ENCODE measurements around the gene RAB31. TPM values are rescaled to one million over a fixed set of nuclear protein-coding genes. Genes with fewer than 3 reads are reported as not detected.

Gene RAB31
- total RNA-seq, 1 donor from 2014 or later, result 19.7 TPM

GRCh38 chr18:9863282-9863681, 155.2 kb downstream of the RAB31 start:
- no peak for TF ChIP-seq CTCF (conservative IDR thresholded peaks at IDR 0.05)

GRCh38 chr18:9865764-9866490, 157.8 kb downstream of the RAB31 start:
- Mint-ChIP-seq H3K4me3 (no peak overlapping the region), H3K27me3 (no peaks in the 10 kb centered on the region)
- no peak for TF ChIP-seq CTCF (conservative IDR thresholded peaks at IDR 0.05)

More at GRCh38 chr18:9863282-9863681, 155.2 kb downstream of the RAB31 start:
- no peak overlapping the region for H3K27ac Mint-ChIP-seq
- peaks cover 4% of the 10 kb centered on the region for H3K4me1 Mint-ChIP-seq (ENCODE audit: unreplicated experiment)
- H3K4me3 Mint-ChIP-seq, result no peak overlapping the region
- peaks cover 4% of the 10 kb centered on the region for H3K36me3 Mint-ChIP-seq
- DNase-seq (ENCODE audit: extremely low spot score, unreplicated experiment), result no peak
- peaks cover 14% of the 10 kb centered on the region for H3K9me3 Mint-ChIP-seq
- H3K27me3 Mint-ChIP-seq, result no peaks in the 10 kb centered on the region

GRCh38 chr18:9866627-9867026, 158.5 kb downstream of the RAB31 start:
- DNase-seq (ENCODE audit: extremely low spot score, unreplicated experiment), result no peak
- no peak overlapping the region for H3K4me3 Mint-ChIP-seq
- peaks cover 31% of the 10 kb centered on the region for H3K4me1 Mint-ChIP-seq (ENCODE audit: unreplicated experiment)
- peaks cover 4% of the 10 kb centered on the region for H3K36me3 Mint-ChIP-seq
- H3K9me3 Mint-ChIP-seq, result peaks cover 14% of the 10 kb centered on the region
- TF ChIP-seq CTCF (conservative IDR thresholded peaks at IDR 0.05), result no peak
- H3K27ac Mint-ChIP-seq, result peak overlapping the region; percentile 35
- H3K27me3 Mint-ChIP-seq, result no peaks in the 10 kb centered on the region

More at GRCh38 chr18:9865764-9866490, 157.8 kb downstream of the RAB31 start:
- H3K4me1 Mint-ChIP-seq (ENCODE audit: unreplicated experiment), result peaks cover 24% of the 10 kb centered on the region
- H3K36me3 Mint-ChIP-seq, result peaks cover 4% of the 10 kb centered on the region
- no peak for DNase-seq (ENCODE audit: extremely low spot score, unreplicated experiment)
- no peak overlapping the region for H3K27ac Mint-ChIP-seq
- H3K9me3 Mint-ChIP-seq, result peaks cover 14% of the 10 kb centered on the region

GRCh38 chr18:9867071-9867594, 159.0 kb downstream of the RAB31 start:
- no peak for DNase-seq (ENCODE audit: extremely low spot score, unreplicated experiment)
- H3K9me3 Mint-ChIP-seq, result peaks cover 14% of the 10 kb centered on the region

More at GRCh38 chr18:9867071-9867594, 159.0 kb downstream of the RAB31 start:
- Mint-ChIP-seq H3K4me1 (ENCODE audit: unreplicated experiment) (peaks cover 32% of the 10 kb centered on the region), H3K36me3 (peaks cover 4% of the 10 kb centered on the region), H3K4me3 (no peak overlapping the region), H3K27ac (peak overlapping the region; percentile 35), H3K27me3 (no peaks in the 10 kb centered on the region)
- no peak for TF ChIP-seq CTCF (conservative IDR thresholded peaks at IDR 0.05)

Measured in type B pancreatic cell (in vitro differentiated cells).